Measurements from ENCODE around the gene ABCA3. TPM values are rescaled to one million over a fixed set of nuclear protein-coding genes. Genes with fewer than 3 reads are reported as not detected.

The ABCA3 gene
- total RNA-seq, 2 experiments from 2014 or later, result 2.9 to 3.6 TPM

GRCh38 chr16:2233872-2234812, 106.4 kb downstream of the ABCA3 start:
- ChIA-PET POLR2A (interaction anchor here (1.3 to 2.7 kb wide), 2 partner anchors 8 to 10 kb away, joined by 4 to 9 read pairs; no protein-coding TSS in a partner anchor), CTCF (no interaction called here)
- no peak overlapping the region for H3K4me3 Mint-ChIP-seq
- no peak overlapping the region for H3K27ac Mint-ChIP-seq
- peaks cover 30% of the 10 kb centered on the region for H3K36me3 Mint-ChIP-seq (ENCODE audit: low read depth)
- intact Hi-C loops (cut with micrococcal nuclease), result no loop called here
- no peak for TF ChIP-seq CTCF (IDR thresholded peaks at IDR 0.05)
- H3K9me3 Mint-ChIP-seq, result no peaks in the 10 kb centered on the region
- peaks cover 2% of the 10 kb centered on the region for H3K4me1 Mint-ChIP-seq (ENCODE audit: low read depth)
- no peaks in the 10 kb centered on the region for H3K27me3 Mint-ChIP-seq
- no peak for ATAC-seq
- DNase-seq, result no peak

DNA sequence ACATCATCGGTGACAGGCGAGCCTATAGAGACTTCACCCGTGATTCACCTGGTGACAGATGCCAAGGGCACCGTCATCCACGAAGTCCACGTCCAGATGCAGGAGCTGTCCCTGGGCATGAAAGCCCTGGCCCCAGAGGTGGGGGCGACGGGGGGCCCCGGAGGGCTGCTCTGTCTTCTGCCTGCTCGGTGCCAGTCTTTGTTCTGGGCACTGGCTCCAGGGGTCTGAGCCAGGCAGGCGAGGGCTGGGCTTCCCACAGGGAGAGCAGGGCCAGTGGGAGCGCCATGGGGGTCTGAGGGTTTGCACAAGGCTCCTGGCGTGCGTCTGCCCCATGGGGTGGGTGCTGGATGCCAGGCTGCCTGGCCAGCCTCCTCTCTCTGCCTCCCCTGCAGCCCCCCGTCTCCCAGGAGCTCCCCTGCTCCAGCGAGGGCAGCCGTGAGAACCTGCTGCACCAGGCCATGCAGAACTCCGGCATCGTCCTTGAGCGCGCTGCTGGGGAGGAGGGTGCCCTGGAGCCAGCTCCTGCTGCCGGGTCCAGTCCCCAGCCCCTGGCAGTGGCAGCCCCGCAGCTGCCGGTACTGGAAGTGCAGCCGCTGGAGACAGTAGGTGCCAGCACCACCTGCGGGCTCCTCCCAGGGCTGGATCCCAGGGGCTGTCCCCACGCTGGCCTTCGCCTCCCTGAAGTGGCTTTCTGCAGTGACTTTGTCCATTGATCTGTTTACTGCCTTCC, 107.3 kb downstream of the ABCA3 start:
- DNase-seq (no peak), ATAC-seq (no peak)
- ChIA-PET POLR2A (interaction anchor here (0.8 to 3.4 kb wide), 4 partner anchors 9 to 21 kb away, joined by 3 to 19 read pairs (median 4); partner anchors contain the start of gene ECI1), CTCF (no interaction called here)
- Mint-ChIP-seq H3K36me3 (ENCODE audit: low read depth) (peaks cover 30% of the 10 kb centered on the region), H3K27ac (no peak overlapping the region), H3K4me3 (no peak overlapping the region), H3K4me1 (ENCODE audit: low read depth) (peaks cover 2% of the 10 kb centered on the region), H3K9me3 (no peaks in the 10 kb centered on the region), H3K27me3 (no peaks in the 10 kb centered on the region)
- intact Hi-C loops (cut with micrococcal nuclease), result no loop called here
- no peak for TF ChIP-seq CTCF (IDR thresholded peaks at IDR 0.05)

DNA sequence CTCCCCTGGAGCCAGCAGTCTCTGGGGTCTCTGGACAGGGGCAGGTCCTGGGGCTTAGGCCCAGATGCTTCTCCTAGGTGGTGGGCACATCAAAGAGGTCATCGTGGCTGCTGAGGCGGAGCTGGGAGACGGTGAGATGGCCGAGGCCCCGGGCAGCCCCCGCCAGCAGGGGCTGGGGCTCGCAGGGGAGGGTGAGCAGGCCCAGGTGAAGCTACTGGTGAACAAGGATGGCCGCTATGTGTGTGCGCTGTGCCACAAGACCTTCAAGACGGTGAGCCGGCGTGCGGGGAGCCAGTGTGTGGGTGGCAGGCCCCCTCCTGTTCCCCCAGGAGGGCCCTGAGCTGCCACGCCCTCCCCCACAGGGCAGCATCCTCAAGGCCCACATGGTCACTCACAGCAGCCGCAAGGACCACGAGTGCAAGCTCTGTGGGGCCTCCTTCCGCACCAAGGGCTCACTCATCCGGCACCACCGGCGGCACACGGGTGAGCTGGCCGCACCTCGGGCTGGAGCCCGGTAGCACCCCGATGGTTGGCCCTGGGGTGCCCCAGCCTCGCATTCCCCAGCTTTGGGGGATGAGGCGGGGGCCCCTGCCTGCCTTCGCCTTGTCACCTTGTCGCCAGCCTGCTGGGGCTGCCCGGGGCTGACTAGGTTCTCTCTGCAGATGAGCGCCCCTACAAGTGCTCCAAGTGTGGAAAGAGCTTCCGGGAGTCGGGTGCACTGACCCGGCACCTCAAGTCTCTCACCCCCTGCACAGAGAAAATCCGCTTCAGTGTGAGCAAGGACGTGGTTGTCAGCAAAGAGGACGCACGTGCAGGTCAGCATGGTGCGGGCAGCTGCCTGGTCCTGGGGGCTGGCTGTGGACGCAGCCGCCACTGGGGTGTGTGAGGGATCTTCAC, 108.2 kb downstream of the ABCA3 start:
- Mint-ChIP-seq H3K4me1 (ENCODE audit: low read depth) (peaks cover 2% of the 10 kb centered on the region), H3K27ac (no peak overlapping the region), H3K4me3 (no peak overlapping the region), H3K36me3 (ENCODE audit: low read depth) (peaks cover 30% of the 10 kb centered on the region), H3K27me3 (no peaks in the 10 kb centered on the region), H3K9me3 (no peaks in the 10 kb centered on the region)
- CTCF ChIA-PET, result no interaction called here
- no peak for ATAC-seq
- no peak for DNase-seq
- no peak for TF ChIP-seq CTCF (IDR thresholded peaks at IDR 0.05)
- POLR2A ChIA-PET, result interaction anchor here (0.8 to 3.4 kb wide), 3 partner anchors 17 to 21 kb away, joined by 3 to 19 read pairs (median 5); partner anchors contain the start of gene ECI1
- intact Hi-C loops (cut with micrococcal nuclease), result no loop called here

- Mint-ChIP-seq H3K4me1 (ENCODE audit: low read depth) (peaks cover 2% of the 10 kb centered on the region), H3K27ac (no peak overlapping the region), H3K27me3 (no peaks in the 10 kb centered on the region), H3K9me3 (no peaks in the 10 kb centered on the region), H3K4me3 (no peak overlapping the region), H3K36me3 (ENCODE audit: low read depth) (peaks cover 30% of the 10 kb centered on the region)
- ChIA-PET CTCF (no interaction called here), POLR2A (interaction anchor here (1.2 to 3.4 kb wide), 3 partner anchors 20 to 76 kb away, joined by 4 to 19 read pairs (median 4); partner anchors contain the start of genes BRICD5, ECI1 and TRAF7)
- no peak for ATAC-seq
- intact Hi-C loops (cut with micrococcal nuclease), result no loop called here
- TF ChIP-seq CTCF (IDR thresholded peaks at IDR 0.05), result no peak
- no peak for DNase-seq
Measured at GRCh38 chr16:2231016-2231931, 109.3 kb downstream of the ABCA3 start.
